Kidney epithelial cell (primary cell): ENCODE data around the gene SCGB2A2. TPM values are rescaled to one million over a fixed set of nuclear protein-coding genes. Genes with fewer than 3 reads are reported as not detected.
A peak's percentile ranks its signal among the peaks of the same experiment; 100 is the strongest.

Experiments used
- DNase-seq: peaks from one replicate; pipeline ENCODE4 v3.0.0-alpha.2; 2010; ENCODE audit warnings: low read depth
- H3K27me3 ChIP-seq: 2 replicates; pipeline ENCODE4 v1.6.0; 2011; ENCODE audit warnings: low read length; ENCODE audit not compliant: control insufficient read depth, insufficient read depth
- H3K36me3 ChIP-seq: 2 replicates; pipeline ENCODE4 v1.5.1; 2011; ENCODE audit warnings: low read length; ENCODE audit not compliant: control insufficient read depth, insufficient read depth
- H3K4me3 ChIP-seq: 2 replicates; pipeline ENCODE4 v1.5.1; 2011; ENCODE audit warnings: low read depth, mild to moderate bottlenecking, control low read depth, low read length
- total RNA-seq: library from RNA; depleted of rRNA; stranded (reverse); fragments of >200 nt; gene quantifications from 2 replicates; pipeline ENCODE4 v1.2.3, GENCODE V29; 2015
- TF ChIP-seq, protein P1 (sequence below): IDR thresholded peaks from 2 replicates; pipeline ENCODE4 v1.5.1; 2011; ENCODE audit warnings: mild to moderate bottlenecking, moderate library complexity, low read length, control low read depth, inconsistent platforms; ENCODE audit not compliant: insufficient read depth, poor library complexity, severe bottlenecking

SCGB2A2 gene
- not detected in 2 replicates for total RNA-seq

DNA sequence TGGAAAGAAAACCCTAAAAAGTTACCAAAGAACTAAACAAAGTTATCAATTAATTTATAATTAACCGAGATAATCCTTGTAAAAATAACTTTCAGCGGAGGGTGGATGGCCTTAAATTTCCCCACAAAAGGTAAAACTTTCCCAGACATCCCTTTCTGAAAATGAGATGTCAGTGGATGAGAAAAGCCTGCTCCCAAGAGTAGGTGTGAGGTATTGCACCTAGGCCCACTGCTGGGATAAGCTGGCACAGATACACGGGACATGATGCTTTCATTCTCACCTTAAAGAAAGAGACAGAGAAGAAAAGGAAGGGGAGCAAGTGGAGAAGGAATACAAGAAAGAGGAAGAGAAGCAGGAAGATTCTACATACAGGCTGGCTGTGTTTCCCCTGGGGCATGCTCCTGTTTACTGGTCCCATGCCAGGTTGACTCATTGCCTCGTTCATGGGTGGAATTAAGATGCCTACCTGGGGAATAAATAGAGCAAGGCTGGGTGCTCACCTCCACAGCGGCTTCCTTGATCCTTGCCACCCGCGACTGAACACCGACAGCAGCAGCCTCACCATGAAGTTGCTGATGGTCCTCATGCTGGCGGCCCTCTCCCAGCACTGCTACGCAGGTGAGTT, at the start of gene SCGB2A2:
SCGB2A2 (plus strand) TSS at position 505 of the 625 bp plus-strand sequence; CDS start at position 564, 59 bp downstream.
- no peaks in the 10 kb centered on the region for H3K27me3 ChIP-seq
- TF ChIP-seq, protein P1, sequence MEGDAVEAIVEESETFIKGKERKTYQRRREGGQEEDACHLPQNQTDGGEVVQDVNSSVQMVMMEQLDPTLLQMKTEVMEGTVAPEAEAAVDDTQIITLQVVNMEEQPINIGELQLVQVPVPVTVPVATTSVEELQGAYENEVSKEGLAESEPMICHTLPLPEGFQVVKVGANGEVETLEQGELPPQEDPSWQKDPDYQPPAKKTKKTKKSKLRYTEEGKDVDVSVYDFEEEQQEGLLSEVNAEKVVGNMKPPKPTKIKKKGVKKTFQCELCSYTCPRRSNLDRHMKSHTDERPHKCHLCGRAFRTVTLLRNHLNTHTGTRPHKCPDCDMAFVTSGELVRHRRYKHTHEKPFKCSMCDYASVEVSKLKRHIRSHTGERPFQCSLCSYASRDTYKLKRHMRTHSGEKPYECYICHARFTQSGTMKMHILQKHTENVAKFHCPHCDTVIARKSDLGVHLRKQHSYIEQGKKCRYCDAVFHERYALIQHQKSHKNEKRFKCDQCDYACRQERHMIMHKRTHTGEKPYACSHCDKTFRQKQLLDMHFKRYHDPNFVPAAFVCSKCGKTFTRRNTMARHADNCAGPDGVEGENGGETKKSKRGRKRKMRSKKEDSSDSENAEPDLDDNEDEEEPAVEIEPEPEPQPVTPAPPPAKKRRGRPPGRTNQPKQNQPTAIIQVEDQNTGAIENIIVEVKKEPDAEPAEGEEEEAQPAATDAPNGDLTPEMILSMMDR = peak; percentile 19
- no peaks in the 10 kb centered on the region for H3K36me3 ChIP-seq
- DNase-seq = no peak
- H3K4me3 ChIP-seq = no peak within 1 kb of the TSS

DNA sequence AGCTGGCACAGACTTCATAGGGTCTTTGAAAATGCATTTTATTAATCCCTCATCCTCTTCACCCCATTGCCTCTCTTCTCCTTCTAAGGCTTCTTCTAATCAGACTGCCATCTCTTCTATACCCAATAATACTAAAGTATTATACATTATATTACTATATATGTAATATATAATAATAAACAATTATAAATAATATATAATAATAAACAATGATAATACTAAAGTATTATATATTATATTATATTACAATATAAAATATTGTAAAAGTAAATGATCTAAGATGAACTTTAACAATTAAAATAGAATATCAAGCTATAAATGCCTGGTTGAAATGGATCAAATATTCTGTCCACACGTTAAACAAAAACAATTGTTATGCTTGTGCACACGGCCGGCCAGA, 48.5 kb upstream of the SCGB2A2 start:
- TF ChIP-seq, protein P1 = no peak
- Histone ChIP-seq H3K4me3 (no peak overlapping the region), H3K36me3 (no peaks in the 10 kb centered on the region), H3K27me3 (no peaks in the 10 kb centered on the region)
- no peak for DNase-seq

DNA sequence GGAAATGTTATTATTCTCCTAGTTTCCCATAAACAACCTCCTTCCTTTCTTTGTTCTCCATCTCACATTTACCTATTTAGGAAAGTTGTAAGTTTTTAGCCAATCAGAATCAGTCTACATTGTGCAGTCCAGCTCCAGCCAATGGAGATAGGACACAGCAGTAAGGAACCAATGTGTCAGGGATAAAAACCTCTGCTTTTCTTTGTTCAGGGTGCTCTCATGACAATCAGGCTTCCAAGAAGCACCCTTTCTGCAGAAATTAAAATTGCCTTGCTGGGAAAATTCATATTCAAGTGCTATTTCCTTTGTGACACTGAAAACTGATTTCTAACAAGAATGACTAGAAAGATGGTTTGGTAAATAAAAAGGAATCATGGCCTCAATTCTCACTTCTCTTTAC, 46.9 kb upstream of the SCGB2A2 start:
- H3K36me3 ChIP-seq = no peaks in the 10 kb centered on the region
- no peaks in the 10 kb centered on the region for H3K27me3 ChIP-seq
- H3K4me3 ChIP-seq = no peak overlapping the region
- TF ChIP-seq, protein P1 = no peak
- no peak for DNase-seq

GRCh38 chr11:62233730-62234129, 36.2 kb upstream of the SCGB2A2 start:
- Histone ChIP-seq H3K4me3 (no peak overlapping the region), H3K36me3 (no peaks in the 10 kb centered on the region), H3K27me3 (peaks cover 2% of the 10 kb centered on the region)
- DNase-seq = no peak
- TF ChIP-seq, protein P1 = no peak

- TF ChIP-seq, protein P1 = no peak
- Histone ChIP-seq H3K36me3 (no peaks in the 10 kb centered on the region), H3K27me3 (peaks cover 4% of the 10 kb centered on the region), H3K4me3 (no peak overlapping the region)
- no peak for DNase-seq
Measured at GRCh38 chr11:62236187-62236586, 33.8 kb upstream of the SCGB2A2 start.

DNA sequence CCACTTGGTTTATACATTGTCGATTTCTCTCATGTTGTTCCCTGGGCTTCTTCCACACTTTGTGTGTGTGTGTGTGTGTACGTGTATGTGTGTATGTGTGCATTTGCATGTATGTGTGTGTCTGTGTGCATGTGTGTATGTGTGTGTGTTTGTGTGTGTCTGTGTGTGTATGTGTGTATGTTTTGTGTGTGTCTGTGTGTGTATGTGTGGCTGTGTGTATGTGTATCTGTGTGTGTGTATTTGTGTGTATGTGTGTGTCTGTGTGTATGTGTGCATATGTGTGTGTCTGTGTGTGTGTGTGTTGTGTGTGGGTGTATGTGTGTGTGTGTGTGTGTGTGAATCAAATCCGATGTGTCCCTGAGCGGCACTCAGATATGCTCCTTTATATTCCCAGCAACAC, 32.5 kb upstream of the SCGB2A2 start:
- no peaks in the 10 kb centered on the region for H3K36me3 ChIP-seq
- H3K27me3 ChIP-seq = peaks cover 6% of the 10 kb centered on the region
- TF ChIP-seq, protein P1 = no peak
- H3K4me3 ChIP-seq = no peak overlapping the region
- no peak for DNase-seq
